CD1c-positive myeloid dendritic cell (primary cell): ENCODE measurements around the gene STAT5B.
A peak's percentile ranks its signal among the peaks of the same experiment; 100 is the strongest.

Experiments
- DNase-seq: peaks from one replicate; pipeline ENCODE4 v3.0.0-alpha.2; 2016; ENCODE audit errors: extremely low spot score

STAT5B gene

GRCh38 chr17:42285346-42286050, 9.3 kb upstream of the STAT5B start:
- no peak for DNase-seq

GRCh38 chr17:42284566-42284965, 8.4 kb upstream of the STAT5B start:
- no peak for DNase-seq

GRCh38 chr17:42284024-42284369, 7.8 kb upstream of the STAT5B start:
- no peak for DNase-seq

GRCh38 chr17:42283241-42284023, 7.2 kb upstream of the STAT5B start:
- no peak for DNase-seq

- no peak for DNase-seq
Measured at GRCh38 chr17:42282478-42283080, 6.4 kb upstream of the STAT5B start.

- no peak for DNase-seq
Measured at GRCh38 chr17:42281571-42282096, 5.4 kb upstream of the STAT5B start.

GRCh38 chr17:42279776-42280630, 3.8 kb upstream of the STAT5B start:
- DNase-seq = no peak

GRCh38 chr17:42277342-42277712, 1.1 kb upstream of the STAT5B start:
- no peak for DNase-seq

GRCh38 chr17:42276609-42277341, 584 bp upstream of the STAT5B start:
- DNase-seq = peak; percentile 38

GRCh38 chr17:42275527-42276358, 448 bp downstream of the STAT5B start:
- DNase-seq = no peak

GRCh38 chr17:42274812-42275526, 1.2 kb downstream of the STAT5B start:
- DNase-seq = no peak

GRCh38 chr17:42274253-42274542, 2.0 kb downstream of the STAT5B start:
- DNase-seq = no peak

GRCh38 chr17:42273474-42274252, 2.5 kb downstream of the STAT5B start:
- no peak for DNase-seq

- DNase-seq = no peak
Measured at GRCh38 chr17:42272162-42272907, 3.9 kb downstream of the STAT5B start.

- DNase-seq = no peak
Measured at GRCh38 chr17:42271779-42272035, 4.5 kb downstream of the STAT5B start.

- DNase-seq = no peak
Measured at GRCh38 chr17:42271006-42271778, 5.0 kb downstream of the STAT5B start.

GRCh38 chr17:42270596-42270995, 5.6 kb downstream of the STAT5B start:
- no peak for DNase-seq

GRCh38 chr17:42270170-42270535, 6.0 kb downstream of the STAT5B start:
- DNase-seq = no peak
